GM18511 (cell line): Measurements from ENCODE around the gene NEK8.
A peak's percentile ranks its signal among the peaks of the same experiment; 100 is the strongest.
"Not testable (repeated sequence)": the region's sequence is repeated elsewhere in the genome, so short reads cannot be mapped to it uniquely, and the experiment has no call there.

Source experiments
- ATAC-seq: cut with Tn5 transposase; IDR thresholded peaks from one replicate; pipeline ENCODE4 v1.9.1; 2021; ENCODE audit warnings: mild to moderate bottlenecking, moderate library complexity; ENCODE audit not compliant: unreplicated experiment

Gene NEK8

DNA sequence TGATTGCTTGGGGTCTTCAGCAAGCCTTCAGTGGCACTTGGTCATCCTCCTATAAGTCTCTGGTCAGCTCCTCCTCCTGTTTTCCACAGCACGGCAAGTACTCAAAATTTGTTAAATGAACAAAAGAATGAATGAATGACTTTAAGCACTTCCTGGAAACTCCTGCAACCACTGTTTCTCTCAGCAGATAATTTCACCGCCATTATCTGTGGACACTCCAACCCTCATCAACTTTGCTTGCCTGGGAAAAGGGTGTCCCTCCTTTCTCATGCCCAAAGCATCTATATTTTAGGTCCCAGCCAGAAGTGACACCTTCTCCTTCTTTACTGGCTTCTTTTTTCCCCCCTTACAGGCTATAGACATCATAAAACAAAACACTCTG, 21.3 kb upstream of the NEK8 start:
- no peak for ATAC-seq

DNA sequence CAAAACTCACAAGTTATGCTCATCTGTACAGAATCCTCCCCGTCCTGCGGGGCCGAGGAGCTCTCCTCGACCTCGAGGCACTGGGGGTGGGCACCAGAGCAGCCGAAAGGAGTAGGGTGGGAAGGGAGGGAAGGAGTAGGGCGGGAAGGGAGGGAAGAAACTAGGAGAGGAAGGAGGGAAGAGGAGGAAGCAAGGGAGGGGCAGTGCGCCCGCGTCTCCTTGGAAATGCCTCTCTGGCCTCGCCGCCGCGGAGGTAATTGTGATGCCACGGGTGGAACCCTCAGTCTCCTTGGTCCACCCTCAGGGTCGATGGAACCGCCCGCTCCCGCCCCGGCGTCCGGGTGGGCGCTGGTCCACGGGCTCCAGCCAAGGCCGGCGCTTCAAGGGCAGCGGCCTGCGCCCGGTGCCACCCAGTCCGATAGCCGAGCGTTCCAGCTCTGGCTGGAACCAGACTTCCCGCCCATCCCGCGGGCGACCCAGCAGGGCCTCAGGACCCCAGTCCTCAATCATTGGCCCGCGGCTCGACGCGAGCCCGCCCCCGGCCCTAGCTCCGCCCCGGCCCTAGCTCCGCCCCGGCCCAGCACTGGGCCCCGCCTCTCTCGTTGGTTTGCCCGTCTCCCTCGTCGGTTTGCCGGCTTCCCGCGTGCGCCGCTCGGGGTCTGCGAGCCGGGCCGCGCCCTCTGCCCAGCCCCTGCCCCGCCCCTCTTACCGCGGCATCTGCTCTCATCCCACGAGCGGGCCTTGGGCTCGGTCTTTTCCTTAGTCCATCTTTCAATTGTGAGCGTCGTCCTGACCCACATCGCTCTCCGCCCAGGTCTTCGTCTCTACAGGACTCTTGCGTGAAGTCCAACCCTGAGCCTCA, 17.5 kb upstream of the NEK8 start:
- peak; percentile 89 for ATAC-seq

DNA sequence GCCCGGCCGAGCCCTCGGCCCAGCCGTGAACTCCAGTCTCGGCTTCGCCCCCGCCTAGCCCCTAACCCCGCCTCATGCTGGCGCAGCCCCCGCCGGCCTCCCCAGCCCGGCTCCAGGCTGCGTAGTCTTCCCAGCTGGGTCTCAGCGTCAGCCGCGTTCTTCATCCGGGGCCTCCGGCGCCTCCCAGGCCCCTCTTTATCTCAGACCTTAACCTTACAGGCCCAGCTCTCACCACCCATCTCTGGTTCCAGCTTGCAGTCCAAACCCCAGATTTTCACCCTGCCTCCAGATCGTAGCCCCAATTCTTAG, 16.9 kb upstream of the NEK8 start, which contains the start of gene PROCA1:
Gene PROCA1 (minus strand): TSS at position 166 of the 309 bp plus-strand sequence. CDS start 228 bp downstream, outside the sequence.
- ATAC-seq, result peak; percentile 29

DNA sequence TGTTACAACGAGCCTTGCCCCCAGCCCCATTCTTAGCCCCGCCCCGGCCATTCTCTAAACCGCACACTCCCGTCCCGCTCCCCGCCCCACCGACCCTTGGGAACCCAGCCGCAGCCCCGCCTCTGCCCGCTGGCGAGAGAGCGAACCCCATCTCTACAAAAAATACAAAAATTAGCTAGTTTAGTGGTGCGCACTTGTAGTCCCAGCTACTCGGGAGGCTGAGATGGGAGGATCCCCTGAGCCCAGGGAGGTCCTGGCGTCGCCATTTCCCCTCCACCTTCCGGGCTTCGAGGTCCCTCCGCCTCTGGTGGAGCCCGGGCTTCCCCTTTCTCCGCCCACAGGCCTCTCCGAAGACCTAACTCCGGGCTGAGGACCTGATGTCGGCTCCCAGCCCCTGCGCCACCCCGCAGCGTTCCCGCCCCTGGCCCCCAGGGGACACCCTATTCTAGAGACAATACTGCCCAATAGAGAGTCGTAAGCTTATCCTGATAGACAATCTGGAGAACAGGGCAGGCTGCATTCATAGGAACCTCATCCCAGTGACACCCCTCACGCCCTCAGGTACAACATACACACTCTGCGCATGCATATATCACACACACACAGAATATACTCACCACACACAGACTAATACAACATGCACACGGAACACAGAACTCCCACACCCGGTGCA, 16.4 kb upstream of the NEK8 start:
- peak; percentile 48 for ATAC-seq

DNA sequence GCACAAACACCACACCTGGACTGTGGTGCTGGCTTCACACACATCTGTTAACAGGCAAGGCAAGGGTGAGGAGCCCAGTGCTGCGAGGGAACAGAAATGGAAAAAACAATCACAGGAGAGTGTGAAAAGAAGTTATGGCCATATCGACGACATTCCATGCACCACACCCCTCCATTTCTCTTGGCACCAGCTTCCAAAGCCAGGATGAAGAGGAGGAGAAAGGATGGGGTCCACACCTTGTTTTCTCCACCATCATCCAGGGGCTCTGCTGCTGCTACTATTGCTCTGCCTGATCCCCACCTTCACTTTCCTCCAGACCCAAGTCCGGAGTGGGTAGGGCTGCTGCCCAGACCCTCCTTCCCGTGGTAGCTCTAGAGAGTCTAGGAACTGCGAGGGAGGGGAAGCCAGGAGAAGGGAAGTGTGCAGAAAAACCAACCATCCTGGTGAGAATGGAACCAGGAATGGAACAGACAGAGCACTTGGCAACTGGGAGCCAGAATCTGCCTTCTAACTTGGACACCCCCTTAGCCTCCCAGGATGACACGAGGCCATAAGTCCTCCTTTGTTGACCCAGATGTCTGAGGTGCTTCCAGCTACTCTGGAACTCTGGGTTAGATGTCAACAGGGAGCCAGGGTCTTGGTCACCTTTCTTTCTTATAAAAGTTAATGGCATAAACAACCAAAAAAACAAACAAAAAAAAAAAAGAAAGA, 15.7 kb upstream of the NEK8 start:
- ATAC-seq, result no peak

DNA sequence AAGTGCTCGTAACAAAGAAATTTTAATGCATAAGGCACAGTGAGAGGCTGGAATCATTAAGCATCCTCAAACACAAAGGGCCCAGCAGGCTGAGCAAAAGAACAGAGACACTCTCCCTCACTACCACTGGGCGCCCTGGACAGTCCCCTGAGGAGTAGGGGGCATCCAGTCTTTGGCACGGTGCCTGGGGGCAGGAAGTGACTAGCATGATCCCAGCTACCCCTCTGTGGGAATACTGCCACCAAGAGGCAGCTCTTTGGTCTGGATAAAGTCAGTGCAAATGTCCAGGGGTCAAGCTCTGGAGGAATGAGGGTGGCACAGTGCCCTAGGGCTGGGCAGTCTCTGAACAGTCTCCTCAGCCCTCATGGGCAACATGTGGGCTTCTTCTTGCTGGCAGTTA, 14.3 kb upstream of the NEK8 start:
- no peak for ATAC-seq

DNA sequence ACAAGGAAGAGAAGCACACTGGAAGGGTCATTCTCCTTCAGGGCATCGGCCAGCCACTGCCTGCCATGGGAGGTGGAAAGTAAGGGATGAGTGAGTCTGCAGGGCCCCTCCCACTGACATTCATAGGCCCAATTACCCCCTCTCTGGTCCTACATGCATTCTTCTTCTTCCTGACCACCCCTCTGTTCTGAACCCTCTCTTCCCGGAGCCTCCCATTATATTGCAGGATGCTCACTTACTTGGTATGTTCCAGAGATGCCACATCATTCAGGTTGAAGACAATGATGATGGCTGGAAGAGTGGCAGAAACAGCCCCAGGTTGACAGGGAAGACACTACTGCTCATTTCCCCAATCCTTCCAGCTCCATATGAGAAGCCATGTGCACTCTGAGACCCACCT, 13.4 kb upstream of the NEK8 start:
- ATAC-seq, result no peak

DNA sequence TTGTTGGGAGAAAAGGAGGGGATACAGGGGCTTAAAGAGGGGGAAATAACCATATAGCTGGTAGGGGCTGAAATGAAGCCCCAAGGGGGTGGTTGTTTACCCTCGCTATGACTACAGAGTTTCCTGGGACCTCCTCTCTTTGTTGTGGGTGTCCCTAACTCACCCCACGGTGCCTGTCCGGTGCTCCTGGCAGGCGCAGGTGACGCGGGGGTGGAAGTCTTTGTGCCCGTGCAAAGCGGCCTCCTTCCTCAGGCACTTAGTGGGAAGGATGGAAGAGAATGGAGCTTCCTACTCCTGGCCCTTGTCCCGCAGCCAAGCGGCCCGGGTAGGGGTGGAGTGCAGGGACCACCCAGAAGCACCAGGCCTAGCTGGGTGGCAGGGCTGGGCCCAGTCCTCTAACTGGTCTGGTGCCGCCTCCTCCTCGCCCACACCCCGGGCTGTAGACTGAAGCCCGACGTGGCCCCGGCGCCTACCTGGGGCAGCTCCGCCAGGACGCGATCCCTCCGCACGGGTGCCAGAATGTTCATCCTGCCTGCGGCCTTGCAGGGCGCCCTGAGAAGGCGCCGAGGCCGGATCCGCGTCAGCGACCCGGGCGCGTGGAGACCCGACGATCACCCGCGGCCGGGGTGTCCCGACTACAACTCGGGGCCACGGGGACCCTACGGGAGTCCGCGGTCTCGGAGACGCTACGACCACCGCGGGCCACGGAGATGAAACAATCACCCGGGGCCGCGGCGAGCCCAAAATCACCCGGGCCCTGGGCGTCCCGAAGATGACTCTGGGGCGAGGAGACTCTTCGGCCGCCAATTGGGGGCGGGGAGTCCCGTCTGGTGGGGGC, 11.6 kb upstream of the NEK8 start:
- no peak for ATAC-seq

DNA sequence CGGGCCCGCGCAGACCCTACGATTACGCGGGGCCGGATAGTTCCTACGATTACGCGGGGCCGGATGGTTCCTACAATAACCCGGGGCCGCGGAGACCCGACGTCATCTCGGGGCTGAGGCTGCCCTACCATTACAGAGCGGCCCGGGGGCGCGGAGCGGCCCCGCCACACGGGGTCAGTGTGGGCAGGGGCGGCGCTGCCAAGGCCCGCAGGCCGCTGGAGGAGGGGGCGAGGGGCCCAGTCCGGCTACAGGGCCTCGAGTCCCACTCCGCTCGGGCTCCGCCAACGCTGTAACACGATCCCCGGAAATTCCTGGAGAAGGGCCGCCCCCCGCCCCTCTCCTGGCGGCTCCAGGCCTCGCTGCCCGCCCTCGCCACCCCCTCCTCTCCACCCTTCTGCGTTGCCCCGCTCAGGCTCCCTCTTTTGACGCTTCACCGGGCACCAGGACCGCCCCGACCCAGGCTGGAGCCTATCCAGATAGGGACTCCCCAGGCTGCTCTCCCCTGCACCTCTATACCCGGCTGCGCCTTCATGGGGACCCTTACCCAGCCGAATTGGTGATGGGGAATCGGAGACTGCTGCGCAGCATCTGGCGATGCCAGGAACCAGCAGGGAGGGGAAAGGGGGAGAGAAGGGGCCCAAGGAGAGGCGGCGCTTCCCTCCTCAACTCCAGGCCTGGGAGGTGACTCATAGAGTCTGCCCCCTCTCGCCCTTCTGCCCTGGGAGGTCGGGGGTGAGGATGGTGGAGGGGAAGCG, 10.8 kb upstream of the NEK8 start, which contains the start of gene RAB34:
Gene RAB34 (minus strand): TSS at position 291 of the 755 bp plus-strand sequence. CDS start 602 bp downstream, outside the sequence.
- ATAC-seq, result no peak

DNA sequence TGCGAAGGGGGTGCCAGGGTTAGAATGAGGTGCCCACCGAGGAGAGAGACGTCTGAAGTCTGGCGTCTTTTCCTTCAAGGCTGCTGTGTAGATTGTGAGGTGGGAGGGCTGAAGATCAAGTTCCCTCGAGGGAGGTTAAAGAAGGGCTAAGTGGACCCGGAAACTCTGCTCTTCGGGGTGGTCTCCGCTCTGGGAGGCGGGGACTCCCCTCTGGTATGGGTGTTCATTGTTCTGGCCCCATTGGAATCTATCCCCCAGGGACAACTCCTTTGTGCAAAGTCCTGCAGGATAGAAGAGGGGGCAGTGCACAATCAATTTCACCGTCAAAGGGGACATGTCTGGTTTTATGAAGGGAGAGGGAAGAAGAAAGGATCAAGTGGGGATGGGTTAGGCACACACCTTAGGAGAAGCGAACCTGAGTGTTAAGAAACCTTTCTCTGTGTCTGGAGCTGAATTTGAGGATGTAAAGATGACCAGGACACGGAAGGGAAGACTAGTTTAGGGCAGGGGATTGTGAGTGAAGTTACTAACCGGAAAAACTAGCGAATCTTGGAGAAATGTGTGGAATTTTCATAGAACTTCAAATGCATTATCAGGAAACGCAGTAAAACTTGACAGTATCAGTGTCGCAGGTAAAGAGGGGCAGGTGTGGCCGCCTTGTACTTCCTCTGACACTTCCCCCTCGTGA, 10.1 kb upstream of the NEK8 start:
- ATAC-seq, result no peak

DNA sequence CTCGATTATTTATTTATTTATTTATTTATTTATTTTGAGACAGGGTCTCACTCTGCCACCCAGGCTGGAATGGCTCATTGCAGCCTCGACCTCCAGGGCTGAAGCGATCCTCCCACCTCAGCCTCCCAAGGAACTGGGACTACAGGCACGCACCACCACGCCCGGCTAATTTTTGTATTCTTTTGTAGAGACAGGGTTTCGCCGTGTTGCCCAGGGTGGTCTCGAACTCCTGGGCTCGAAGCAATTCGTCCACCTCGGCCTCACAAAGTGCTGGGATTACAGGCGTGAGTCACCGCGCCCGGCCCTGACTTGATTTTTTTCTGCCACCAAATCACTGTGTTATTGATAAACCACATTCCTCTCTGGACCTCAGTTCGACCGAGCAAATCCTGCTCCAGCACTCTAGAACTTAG, 9.6 kb upstream of the NEK8 start:
- no peak for ATAC-seq

DNA sequence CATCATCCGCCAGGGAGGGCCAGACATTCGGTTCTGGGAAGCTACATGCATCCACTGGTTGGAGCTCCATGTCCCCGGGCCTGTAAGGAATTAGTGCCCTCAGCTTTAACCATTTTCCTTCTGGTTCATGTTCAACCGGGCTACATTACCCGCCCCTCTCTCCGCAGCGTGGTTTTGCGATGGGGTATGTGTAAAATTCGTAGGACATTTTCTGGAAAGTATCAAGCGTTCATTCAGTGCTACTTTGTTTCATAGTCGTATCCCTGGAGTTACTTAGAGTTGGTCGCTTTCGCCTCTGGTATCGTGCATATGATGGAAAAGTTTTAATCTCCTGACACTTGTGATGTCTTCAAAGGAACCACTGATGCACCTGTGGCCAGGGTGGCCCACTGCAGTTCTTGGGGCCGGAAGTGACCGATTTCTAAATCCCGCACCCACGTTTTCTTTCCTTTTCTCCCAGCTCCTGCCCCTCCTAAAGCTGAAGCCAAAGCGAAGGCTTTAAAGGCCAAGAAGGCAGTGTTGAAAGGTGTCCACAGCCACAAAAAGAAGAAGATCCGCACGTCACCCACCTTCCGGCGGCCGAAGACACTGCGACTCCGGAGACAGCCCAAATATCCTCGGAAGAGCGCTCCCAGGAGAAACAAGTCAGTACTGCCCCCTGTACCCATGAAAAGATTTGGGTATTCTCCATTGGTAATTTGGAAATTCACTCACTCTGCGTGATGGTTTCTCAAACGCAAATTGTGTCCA, 8.2 kb upstream of the NEK8 start:
- no peak for ATAC-seq

DNA sequence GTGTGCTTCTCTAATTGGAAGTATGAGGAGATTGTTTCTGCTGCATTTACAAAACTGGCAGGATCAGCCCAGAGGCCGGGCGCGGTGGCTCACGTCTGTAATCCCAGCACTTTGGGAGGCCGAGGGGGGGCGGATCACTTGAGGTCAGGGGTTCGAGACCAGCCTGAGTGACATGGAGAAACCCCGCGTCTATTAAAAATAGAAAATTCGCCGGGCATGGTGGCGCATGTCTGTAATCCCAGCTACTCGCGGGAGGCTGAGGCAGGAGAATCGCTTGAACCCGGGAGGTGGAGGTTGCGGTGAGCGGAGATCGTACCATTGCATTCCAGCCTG, 7.6 kb upstream of the NEK8 start:
- ATAC-seq, result not testable (repeated sequence)

DNA sequence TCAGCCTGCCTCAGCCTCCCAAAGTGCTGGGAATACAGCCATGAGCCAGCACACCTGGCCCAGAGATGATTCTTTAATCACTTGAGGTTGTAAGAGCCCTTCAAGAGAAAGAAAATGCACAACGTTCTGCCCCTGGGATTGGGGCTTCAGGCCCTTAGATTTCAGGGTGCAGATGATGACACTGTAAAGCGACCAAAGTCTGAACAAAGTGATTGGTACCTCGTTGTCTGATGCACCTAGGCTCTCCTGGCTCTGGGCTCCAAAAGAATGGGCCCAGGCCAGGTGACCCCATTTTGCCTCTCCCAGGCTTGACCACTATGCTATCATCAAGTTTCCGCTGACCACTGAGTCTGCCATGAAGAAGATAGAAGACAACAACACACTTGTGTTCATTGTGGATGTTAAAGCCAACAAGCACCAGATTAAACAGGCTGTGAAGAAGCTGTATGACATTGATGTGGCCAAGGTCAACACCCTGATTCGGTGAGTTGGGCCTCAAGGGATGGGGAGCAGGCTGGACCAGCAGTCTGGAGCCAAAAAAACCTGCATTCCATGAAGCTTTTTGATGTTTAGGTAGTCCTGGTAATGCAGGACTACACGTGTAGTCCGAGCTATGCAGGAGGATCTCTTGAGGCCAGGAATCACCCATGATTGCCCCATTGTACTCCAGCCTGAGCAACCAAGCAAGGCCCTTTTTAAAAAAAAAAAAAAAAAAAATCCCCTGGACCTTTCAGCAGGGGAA, 6.0 kb upstream of the NEK8 start:
- no peak for ATAC-seq

DNA sequence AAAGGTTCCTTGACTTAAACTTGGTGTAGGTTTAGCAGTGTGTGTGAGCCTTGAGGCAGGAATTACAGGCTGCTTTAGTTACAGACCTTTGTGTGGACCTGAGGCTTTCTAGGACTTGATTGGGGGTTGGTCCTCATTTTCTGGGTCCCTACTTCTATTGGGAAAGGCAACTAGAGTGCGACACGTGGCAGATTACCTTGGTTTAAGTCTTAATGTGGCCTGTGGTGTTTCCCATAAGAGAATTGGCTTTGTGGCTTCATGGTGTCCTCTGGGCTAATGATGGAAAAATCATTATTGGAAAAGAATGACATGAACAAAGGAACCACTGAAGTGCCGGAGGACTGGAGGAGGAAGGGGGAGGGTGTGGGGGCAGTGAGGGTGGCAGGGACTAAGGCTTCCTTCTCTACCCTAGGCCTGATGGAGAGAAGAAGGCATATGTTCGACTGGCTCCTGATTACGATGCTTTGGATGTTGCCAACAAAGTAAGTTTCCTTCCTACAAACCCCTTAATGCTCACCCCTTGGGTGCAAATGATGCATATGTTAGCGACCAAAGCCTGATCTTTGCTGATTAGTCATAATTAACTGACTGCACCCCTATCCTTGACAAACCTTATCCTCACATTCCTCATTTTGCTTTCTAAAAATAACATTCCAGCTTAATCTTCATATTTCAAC, 5.3 kb upstream of the NEK8 start:
- ATAC-seq, result no peak

DNA sequence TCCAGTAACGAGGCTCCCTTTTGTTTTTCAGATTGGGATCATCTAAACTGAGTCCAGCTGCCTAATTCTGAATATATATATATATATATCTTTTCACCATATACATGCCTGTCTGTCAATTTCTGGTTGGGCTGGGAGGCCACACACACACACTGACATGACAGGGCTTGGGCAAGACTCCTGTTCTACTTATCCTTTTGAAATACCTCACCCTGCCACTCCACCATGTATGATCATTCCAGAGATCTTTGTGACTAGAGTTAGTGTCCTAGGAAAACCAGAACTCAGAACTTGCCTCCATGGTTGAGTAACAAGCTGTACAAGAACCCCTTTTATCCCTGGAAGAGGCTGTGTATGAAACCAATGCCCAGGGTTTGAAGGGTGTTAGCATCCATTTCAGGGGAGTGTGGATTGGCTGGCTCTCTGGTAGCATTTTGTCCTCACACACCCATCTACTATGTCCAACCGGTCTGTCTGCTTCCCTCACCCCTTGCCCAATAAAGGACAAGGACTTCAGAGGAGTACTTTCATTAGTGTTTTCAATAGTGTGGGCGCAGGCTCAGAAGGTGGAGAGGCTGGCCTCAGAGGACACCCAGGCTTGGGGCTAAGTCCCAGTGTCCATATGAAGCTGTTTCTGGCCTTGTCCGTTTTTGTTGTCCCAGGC, 4.6 kb upstream of the NEK8 start:
- not testable (repeated sequence) for ATAC-seq

DNA sequence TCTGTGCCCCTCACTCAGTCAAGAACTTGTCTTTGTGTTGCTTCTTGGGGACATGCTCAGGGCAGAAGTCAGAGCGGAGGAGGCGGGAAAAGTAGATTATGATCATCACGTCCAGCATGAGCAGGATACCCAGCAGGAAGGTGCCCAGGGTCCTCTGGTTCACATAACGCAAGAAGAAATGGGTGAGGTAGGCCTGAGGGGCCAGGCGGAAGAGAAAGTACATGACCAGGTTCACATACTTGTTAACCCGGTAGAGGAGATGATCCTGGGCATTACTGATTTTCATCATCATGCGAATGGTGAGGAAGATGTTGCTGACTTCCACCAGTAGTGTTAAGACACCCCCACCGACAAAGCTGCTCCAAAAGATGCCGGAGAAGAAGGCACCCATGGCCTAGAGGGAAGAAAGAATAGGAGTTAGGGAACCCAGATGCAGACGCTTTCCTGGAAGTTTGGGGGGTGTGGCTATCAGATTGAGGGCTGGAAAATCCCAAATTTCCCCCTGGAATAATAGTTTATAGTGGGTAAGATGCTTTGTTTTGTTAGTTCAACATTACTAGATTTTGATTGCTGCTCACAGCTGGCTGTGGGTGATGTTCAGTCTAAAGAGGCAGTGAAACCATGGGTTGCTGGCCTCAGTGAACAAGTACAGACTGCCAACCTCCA, 4.0 kb upstream of the NEK8 start:
- no peak for ATAC-seq
